PC-9 (cell line): ENCODE data around the gene EIF4G3. TPM values are rescaled to one million over a fixed set of nuclear protein-coding genes. Genes with fewer than 3 reads are reported as not detected.

Source experiments
- BruUV-seq: library from RNA; stranded (reverse); fragments of 400-500 nt; replicated peaks from 2 replicates; lab custom pipeline; 2021; lab: Mats Ljungman, UMichigan
- CTCF ChIA-PET: fragments of 300-600 bp; sonication (Branson Sonifier 250); formaldehyde crosslinking; loops from one replicate; lab custom pipeline; 2022; ENCODE audit warnings: antibody characterized with exemption; lab: Charles Lee
- POLR2A ChIA-PET: fragments of 300-600 bp; sonication (Branson Sonifier 250); formaldehyde crosslinking; loops from one replicate; lab custom pipeline; 2022; ENCODE audit warnings: antibody characterized with exemption; ENCODE audit not compliant: unreplicated experiment; lab: Charles Lee
- DNase-seq, 2 experiments: peaks; one replicate each; pipeline versions ENCODE4 v3.0.0 to v3.0.0-alpha.2; 2015 to 2022; ENCODE audit warnings: mixed read lengths in 1 of 2
- H2AFZ ChIP-seq: fragments of 200-600 bp; sonication (generic); 2 replicates; pipeline ENCODE4 v1.8.1; 2017; ENCODE audit warnings: antibody characterized with exemption
- H3F3A ChIP-seq: fragments of 200-600 bp; sonication (generic); 2 replicates; pipeline ENCODE4 v1.8.1; 2017; ENCODE audit warnings: antibody characterized with exemption, mild to moderate bottlenecking, low read depth; ENCODE audit not compliant: insufficient read depth
- H3K27ac ChIP-seq: fragments of 200-600 bp; sonication (generic); 2 replicates; pipeline ENCODE4 v1.6.1; 2016; ENCODE audit warnings: mixed run types
- H3K27me3 ChIP-seq: fragments of 200-600 bp; sonication (generic); 2 replicates; pipeline ENCODE4 v1.6.1; 2016; ENCODE audit warnings: low read depth, mixed run types; ENCODE audit not compliant: insufficient read depth
- H3K36me3 ChIP-seq: fragments of 200-600 bp; sonication (generic); 2 replicates; pipeline ENCODE4 v1.6.1; 2016; ENCODE audit warnings: low read depth, mixed run types
- H3K4me1 ChIP-seq: fragments of 200-600 bp; sonication (generic); replicated peaks from 2 replicates; pipeline ENCODE4 v1.6.1; 2016; ENCODE audit warnings: mixed run types; ENCODE audit not compliant: insufficient read depth
- H3K4me2 ChIP-seq: fragments of 200-600 bp; sonication (generic); 2 replicates; pipeline ENCODE4 v1.6.1; 2017; ENCODE audit warnings: mixed run types
- H3K4me3 ChIP-seq: fragments of 200-600 bp; sonication (generic); 2 replicates; pipeline ENCODE4 v1.6.1; 2016; ENCODE audit warnings: mixed run types
- H3K79me2 ChIP-seq: fragments of 200-600 bp; sonication (generic); 2 replicates; pipeline ENCODE4 v1.6.1; 2017; ENCODE audit warnings: low read depth, mixed run types
- H3K9me2 ChIP-seq: fragments of 200-600 bp; sonication (generic); 2 replicates; pipeline ENCODE4 v1.8.1; 2017; ENCODE audit warnings: mild to moderate bottlenecking; ENCODE audit not compliant: insufficient read depth
- H3K9me3 ChIP-seq: fragments of 200-600 bp; sonication (generic); 2 replicates; pipeline ENCODE4 v1.8.1; 2016; ENCODE audit warnings: low read depth; ENCODE audit not compliant: insufficient read depth
- H4K20me1 ChIP-seq: fragments of 200-600 bp; sonication (generic); 2 replicates; pipeline ENCODE4 v1.8.1; 2017; ENCODE audit not compliant: insufficient read depth
- EZH2 ChIP-seq: fragments of 200-600 bp; sonication (generic); IDR thresholded peaks from 2 replicates; pipeline ENCODE4 v1.8.0; 2017; ENCODE audit warnings: antibody characterized with exemption, low read depth
- intact Hi-C: fragments of 100-400 bp; cut with micrococcal nuclease; formaldehyde crosslinking; loops from one replicate; pipeline ENCODE4 v1.10.0; 2022; ENCODE audit not compliant: unreplicated experiment
- total RNA-seq: library from RNA; stranded (reverse); gene quantifications from 2 replicates; pipeline ENCODE4 v1.2.3, GENCODE V29; 2021
- TF ChIP-seq, protein P1 (sequence below): fragments of 200-600 bp; sonication (generic); conservative IDR thresholded peaks from 2 replicates; pipeline ENCODE4 v1.6.1; 2017; ENCODE audit warnings: mixed run types, antibody characterized with exemption, mild to moderate bottlenecking, moderate library complexity

The EIF4G3 gene
- total RNA-seq, 1 experiment from 2014 or later, result 63.2 TPM

DNA sequence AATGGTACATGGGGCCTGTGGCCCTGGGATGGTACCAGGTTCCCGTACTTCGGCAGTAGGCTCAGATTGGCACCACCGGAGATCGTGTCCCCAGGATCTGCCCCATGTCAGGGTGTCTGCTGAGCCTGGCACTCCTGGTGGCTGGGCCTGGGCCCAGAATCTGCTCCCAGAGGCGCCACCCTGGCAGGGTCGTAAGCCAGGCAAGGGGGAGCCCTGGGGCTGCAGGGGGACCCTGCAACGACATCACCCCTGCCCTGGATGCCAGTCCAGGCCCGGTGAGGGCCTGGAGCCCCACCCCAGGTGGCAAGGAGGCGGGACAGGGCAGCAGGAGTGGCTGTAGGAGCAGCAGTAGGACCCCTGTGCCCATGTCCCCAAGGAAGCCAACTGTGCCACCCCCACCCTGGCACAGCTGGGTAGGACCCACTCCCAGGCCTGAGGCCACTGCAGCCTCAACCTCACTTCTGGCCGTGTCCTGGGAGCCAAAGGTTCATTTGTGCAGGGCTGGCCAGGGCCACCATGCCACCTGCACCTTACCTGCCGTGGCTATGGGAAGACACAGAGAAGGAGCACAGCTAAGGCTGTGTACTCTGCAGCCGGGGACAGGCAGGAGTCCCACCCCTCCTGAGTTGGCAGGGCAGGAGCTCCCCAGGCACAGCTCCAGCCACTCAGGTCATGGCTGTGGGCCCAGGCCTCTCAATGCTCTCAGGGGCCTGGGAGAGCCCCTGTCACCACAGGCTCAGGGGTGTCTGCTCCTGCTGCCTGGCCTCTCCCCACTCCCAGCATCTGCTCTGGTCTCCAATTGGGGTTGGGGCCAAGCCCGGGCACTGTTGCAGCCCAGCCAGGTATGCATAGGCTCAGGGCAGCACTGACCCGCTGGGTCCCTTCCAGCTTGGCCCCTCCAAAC, 141.7 kb downstream of the EIF4G3 start:
- Histone ChIP-seq H3K4me2 (no peak overlapping the region), H3K27me3 (no peaks in the 10 kb centered on the region), H3K4me1 (no peaks in the 10 kb centered on the region), H2AFZ (no peak overlapping the region), H3K9me2 (no peaks in the 10 kb centered on the region), H3K27ac (no peak overlapping the region), H3F3A (0 out of 2 replicates have a peak, but pooled peaks cover 3% of the 10 kb centered on the region), H3K9me3 (no peaks in the 10 kb centered on the region), H3K79me2 (peaks cover 45% of the 10 kb centered on the region), H4K20me1 (peaks cover 16% of the 10 kb centered on the region), H3K4me3 (no peak overlapping the region), H3K36me3 (no peaks in the 10 kb centered on the region)
- no TSS peak for BruUV-seq
- no peak for TF ChIP-seq EZH2
- no peak for DNase-seq
- ChIA-PET CTCF (no interaction called here), POLR2A (no interaction called here)
- intact Hi-C loops, result no loop called here

DNA sequence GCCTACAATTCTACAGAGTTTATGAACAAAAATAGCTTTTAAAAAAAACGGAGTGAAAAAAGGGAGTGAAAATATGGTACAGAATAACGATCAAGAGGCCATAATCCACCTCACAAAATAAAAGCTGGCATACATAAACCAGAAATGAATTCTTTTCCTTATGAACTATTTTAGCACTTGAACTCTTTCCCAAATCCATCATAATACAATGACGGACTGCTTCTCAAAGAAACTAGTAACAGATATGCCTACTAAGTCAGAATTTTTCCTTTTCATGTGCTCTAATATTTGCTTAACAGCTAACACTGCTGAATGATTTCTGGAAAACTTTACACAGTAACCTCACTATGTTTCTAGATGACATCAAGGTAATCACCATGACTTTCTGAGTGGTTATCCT, 144.0 kb downstream of the EIF4G3 start:
- POLR2A ChIA-PET, result no interaction called here
- CTCF ChIA-PET, result no interaction called here

DNA sequence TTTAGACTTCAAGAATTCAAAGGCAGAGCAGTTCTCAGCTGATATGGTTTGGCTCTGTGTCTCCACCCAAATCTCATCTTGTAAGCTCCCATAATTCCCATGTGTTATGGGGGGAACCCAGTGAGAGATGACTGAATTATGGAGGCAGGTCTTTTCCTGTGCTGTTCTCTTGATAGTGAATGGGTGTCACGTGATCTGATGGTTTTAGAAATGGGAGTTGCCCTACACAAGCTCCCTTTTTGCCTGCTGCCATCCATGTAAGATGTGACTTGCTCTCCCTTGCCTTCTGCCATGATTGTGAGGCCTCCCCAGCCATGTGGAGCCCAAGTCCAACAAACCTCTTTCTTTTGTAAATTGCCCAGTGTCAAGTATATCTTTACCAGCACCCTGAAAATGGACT, 146.5 kb downstream of the EIF4G3 start:
- POLR2A ChIA-PET, result no interaction called here
- Histone ChIP-seq H2AFZ (no peak overlapping the region), H3K36me3 (no peaks in the 10 kb centered on the region), H3K9me2 (no peaks in the 10 kb centered on the region), H3K4me3 (no peak overlapping the region), H3K27ac (no peak overlapping the region), H3K27me3 (no peaks in the 10 kb centered on the region), H4K20me1 (no peaks in the 10 kb centered on the region), H3K9me3 (no peaks in the 10 kb centered on the region), H3K4me1 (no peaks in the 10 kb centered on the region), H3K4me2 (no peak overlapping the region), H3K79me2 (peaks cover 20% of the 10 kb centered on the region), H3F3A (peaks cover 3% of the 10 kb centered on the region; the same call in 1 of the 2 replicates)
- TF ChIP-seq, protein P1, sequence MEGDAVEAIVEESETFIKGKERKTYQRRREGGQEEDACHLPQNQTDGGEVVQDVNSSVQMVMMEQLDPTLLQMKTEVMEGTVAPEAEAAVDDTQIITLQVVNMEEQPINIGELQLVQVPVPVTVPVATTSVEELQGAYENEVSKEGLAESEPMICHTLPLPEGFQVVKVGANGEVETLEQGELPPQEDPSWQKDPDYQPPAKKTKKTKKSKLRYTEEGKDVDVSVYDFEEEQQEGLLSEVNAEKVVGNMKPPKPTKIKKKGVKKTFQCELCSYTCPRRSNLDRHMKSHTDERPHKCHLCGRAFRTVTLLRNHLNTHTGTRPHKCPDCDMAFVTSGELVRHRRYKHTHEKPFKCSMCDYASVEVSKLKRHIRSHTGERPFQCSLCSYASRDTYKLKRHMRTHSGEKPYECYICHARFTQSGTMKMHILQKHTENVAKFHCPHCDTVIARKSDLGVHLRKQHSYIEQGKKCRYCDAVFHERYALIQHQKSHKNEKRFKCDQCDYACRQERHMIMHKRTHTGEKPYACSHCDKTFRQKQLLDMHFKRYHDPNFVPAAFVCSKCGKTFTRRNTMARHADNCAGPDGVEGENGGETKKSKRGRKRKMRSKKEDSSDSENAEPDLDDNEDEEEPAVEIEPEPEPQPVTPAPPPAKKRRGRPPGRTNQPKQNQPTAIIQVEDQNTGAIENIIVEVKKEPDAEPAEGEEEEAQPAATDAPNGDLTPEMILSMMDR, result no peak
- TF ChIP-seq EZH2, result no peak
- CTCF ChIA-PET, result no interaction called here
- intact Hi-C loops, result no loop called here
- no TSS peak for BruUV-seq
- DNase-seq, result no peak

More for the DNA sequence above, 144.0 kb downstream of the EIF4G3 start:
- no peak overlapping the region for H3K4me2 ChIP-seq
- no peaks in the 10 kb centered on the region for H3K9me2 ChIP-seq
- no peak overlapping the region for H3K27ac ChIP-seq
- no peaks in the 10 kb centered on the region for H3K36me3 ChIP-seq
- no peaks in the 10 kb centered on the region for H3K27me3 ChIP-seq
- no TSS peak for BruUV-seq
- H3K79me2 ChIP-seq, result peaks cover 35% of the 10 kb centered on the region
- no peaks in the 10 kb centered on the region for H3K9me3 ChIP-seq
- TF ChIP-seq, protein P1, result no peak
- no peak for TF ChIP-seq EZH2
- 0 out of 2 replicates have a peak, but pooled peaks cover 3% of the 10 kb centered on the region for H3F3A ChIP-seq
- no peak overlapping the region for H3K4me3 ChIP-seq
- no peak overlapping the region for H2AFZ ChIP-seq
- intact Hi-C loops, result no loop called here
- no peak for DNase-seq
- H3K4me1 ChIP-seq, result no peaks in the 10 kb centered on the region
- peaks cover 4% of the 10 kb centered on the region; the same call in 1 of the 2 replicates for H4K20me1 ChIP-seq
